Mucosa of descending colon (tissue), 3 donors: ENCODE measurements around the gene CDR2L. TPM values are rescaled to one million over a fixed set of nuclear protein-coding genes. Genes with fewer than 3 reads are reported as not detected.

Source experiments
- ATAC-seq: fragments of 200-7000 bp; cut with Tn5 transposase; one replicate; pipeline ENCODE4 v1.9.1; 2020; ENCODE audit warnings: mild to moderate bottlenecking, moderate library complexity
- DNase-seq, 3 donors: peaks; one replicate each; pipeline ENCODE4 v3.0.0-alpha.2; 2020
- H3K36me3 ChIP-seq: fragments of 200-600 bp; one replicate; pipeline ENCODE4 v1.8.0; 2021; ENCODE audit warnings: low read depth, mild to moderate bottlenecking
- H3K4me1 ChIP-seq: fragments of 200-600 bp; one replicate; pipeline ENCODE4 v1.8.0; 2021; ENCODE audit warnings: low read depth, mild to moderate bottlenecking
- H3K4me3 ChIP-seq: fragments of 200-600 bp; one replicate; pipeline ENCODE4 v1.8.0; 2021; ENCODE audit warnings: mild to moderate bottlenecking
- H3K9me3 ChIP-seq: fragments of 200-600 bp; one replicate; pipeline ENCODE4 v1.8.0; 2021; ENCODE audit warnings: mild to moderate bottlenecking
- CTCF ChIP-seq: fragments of 200-600 bp; IDR thresholded peaks from one replicate; pipeline ENCODE4 v1.8.0; 2022; ENCODE audit warnings: antibody characterized with exemption, mild to moderate bottlenecking
- intact Hi-C, 2 donors: fragments of 100-400 bp; cut with DNase I in 1 of 2; cut with micrococcal nuclease in 1 of 2; formaldehyde crosslinking; loops; one replicate each; pipeline versions ENCODE4 v1.11.0 to v1.11.1; 2022; cut with DNase I, micrococcal nuclease
- total RNA-seq, 3 donors: library from RNA; stranded (reverse); fragmentation: NEBNext Ultra II Directional in 2 of 3; extraction: Animal tissue kit (Norgen Biotek cat#: 25700) in 2 of 3; gene quantifications; one replicate each; pipeline versions ENCODE4 v1.2.1 to v1.2.4, GENCODE V29; 2021 to 2023
- donor health status: DM: no; HTN: no; CAD: no; lungs with moderate emphysema.
- donor health status: DM: no; HTN: no; CAD: no.
- donor health status: DM: no; HTN: yes; CAD: no.

The CDR2L gene
- total RNA-seq, 3 donors from 2014 or later: 2.2 to 14.0 (median 3.1) TPM

GRCh38 chr17:74972973-74973328 is 14.5 kb upstream of the CDR2L start:
- TF ChIP-seq CTCF: no peak
- Histone ChIP-seq H3K4me3 (no peak overlapping the region), H3K4me1 (peaks cover 14% of the 10 kb centered on the region), H3K9me3 (no peaks in the 10 kb centered on the region), H3K36me3 (no peaks in the 10 kb centered on the region)
- intact Hi-C loops: no loop called here
- no peak for ATAC-seq
- no peak for DNase-seq

GRCh38 chr17:74975943-74976342 is 11.5 kb upstream of the CDR2L start:
- no peak for DNase-seq
- H3K4me3 ChIP-seq: no peak overlapping the region

GRCh38 chr17:74977802-74978201 is 9.6 kb upstream of the CDR2L start:
- TF ChIP-seq CTCF: no peak
- H3K4me3 ChIP-seq: no peak overlapping the region
- H3K4me1 ChIP-seq: peaks cover 9% of the 10 kb centered on the region
- intact Hi-C loops: no loop called here
- DNase-seq (no peak), ATAC-seq (no peak)
- no peaks in the 10 kb centered on the region for H3K36me3 ChIP-seq
- H3K9me3 ChIP-seq: no peaks in the 10 kb centered on the region

More at GRCh38 chr17:74975943-74976342, 11.5 kb upstream of the CDR2L start:
- Histone ChIP-seq H3K36me3 (no peaks in the 10 kb centered on the region), H3K9me3 (no peaks in the 10 kb centered on the region), H3K4me1 (peaks cover 9% of the 10 kb centered on the region)
- ATAC-seq: no peak
- TF ChIP-seq CTCF: no peak
- intact Hi-C loops: no loop called here

GRCh38 chr17:74978240-74978639 is 9.2 kb upstream of the CDR2L start:
- Histone ChIP-seq H3K9me3 (no peaks in the 10 kb centered on the region), H3K36me3 (no peaks in the 10 kb centered on the region), H3K4me3 (no peak overlapping the region), H3K4me1 (peaks cover 9% of the 10 kb centered on the region)
- DNase-seq: no peak
- TF ChIP-seq CTCF: no peak
- intact Hi-C loops: no loop called here
- no peak for ATAC-seq

- no peak for DNase-seq
- Histone ChIP-seq H3K36me3 (no peaks in the 10 kb centered on the region), H3K4me3 (no peak overlapping the region), H3K4me1 (peaks cover 9% of the 10 kb centered on the region), H3K9me3 (no peaks in the 10 kb centered on the region)
- intact Hi-C loops: no loop called here
- no peak for ATAC-seq
- no peak for TF ChIP-seq CTCF
These were observed 7.9 kb upstream of the CDR2L start for GRCh38 chr17:74979408-74980146.
